ENCODE results near the gene SLC35D1. TPM values are rescaled to one million over a fixed set of nuclear protein-coding genes. Genes with fewer than 3 reads are reported as not detected.

SLC35D1 gene
- total RNA-seq, 1 donor from 2014 or later, result 11.8 TPM

- DNase-seq (ENCODE audit: low read depth, low spot score), result peak; percentile 44
- H3K4me3 Mint-ChIP-seq, result no peak overlapping the region
- TF ChIP-seq CTCF (conservative IDR thresholded peaks at IDR 0.05), result peak; percentile 76
- peaks cover 4% of the 10 kb centered on the region for H3K4me1 Mint-ChIP-seq
- H3K27me3 Mint-ChIP-seq (ENCODE audit: low read depth), result no peaks in the 10 kb centered on the region
- H3K36me3 Mint-ChIP-seq (ENCODE audit: low read depth), result no peaks in the 10 kb centered on the region
- H3K9me3 Mint-ChIP-seq, result no peaks in the 10 kb centered on the region
- H3K27ac Mint-ChIP-seq (ENCODE audit: unreplicated experiment), result no peak overlapping the region
Measured at GRCh38 chr1:66996018-66996682, 57.8 kb downstream of the SLC35D1 start.

GRCh38 chr1:66993076-66993475, 60.9 kb downstream of the SLC35D1 start:
- H3K36me3 Mint-ChIP-seq (ENCODE audit: low read depth), result peaks cover 4% of the 10 kb centered on the region
- no peak for TF ChIP-seq CTCF (conservative IDR thresholded peaks at IDR 0.05)
- H3K4me3 Mint-ChIP-seq, result no peak overlapping the region
- H3K27ac Mint-ChIP-seq (ENCODE audit: unreplicated experiment), result no peak overlapping the region
- no peak for DNase-seq (ENCODE audit: low read depth, low spot score)
- H3K9me3 Mint-ChIP-seq, result no peaks in the 10 kb centered on the region
- H3K27me3 Mint-ChIP-seq (ENCODE audit: low read depth), result no peaks in the 10 kb centered on the region
- no peaks in the 10 kb centered on the region for H3K4me1 Mint-ChIP-seq

GRCh38 chr1:66985835-66986234, 68.1 kb downstream of the SLC35D1 start:
- H3K27me3 Mint-ChIP-seq (ENCODE audit: low read depth), result no peaks in the 10 kb centered on the region
- H3K4me1 Mint-ChIP-seq, result no peaks in the 10 kb centered on the region
- peaks cover 4% of the 10 kb centered on the region for H3K36me3 Mint-ChIP-seq (ENCODE audit: low read depth)
- no peak overlapping the region for H3K4me3 Mint-ChIP-seq
- TF ChIP-seq CTCF (conservative IDR thresholded peaks at IDR 0.05), result no peak
- no peak for DNase-seq (ENCODE audit: low read depth, low spot score)
- no peak overlapping the region for H3K27ac Mint-ChIP-seq (ENCODE audit: unreplicated experiment)
- no peaks in the 10 kb centered on the region for H3K9me3 Mint-ChIP-seq

GRCh38 chr1:66984491-66984890, 69.5 kb downstream of the SLC35D1 start:
- Mint-ChIP-seq H3K27ac (ENCODE audit: unreplicated experiment) (no peak overlapping the region), H3K4me3 (no peak overlapping the region), H3K27me3 (ENCODE audit: low read depth) (no peaks in the 10 kb centered on the region), H3K9me3 (no peaks in the 10 kb centered on the region), H3K36me3 (ENCODE audit: low read depth) (peaks cover 4% of the 10 kb centered on the region), H3K4me1 (no peaks in the 10 kb centered on the region)
- TF ChIP-seq CTCF (conservative IDR thresholded peaks at IDR 0.05), result no peak
- no peak for DNase-seq (ENCODE audit: low read depth, low spot score)

- Mint-ChIP-seq H3K27ac (ENCODE audit: unreplicated experiment) (no peak overlapping the region), H3K4me3 (no peak overlapping the region), H3K9me3 (no peaks in the 10 kb centered on the region), H3K36me3 (ENCODE audit: low read depth) (peaks cover 4% of the 10 kb centered on the region), H3K27me3 (ENCODE audit: low read depth) (no peaks in the 10 kb centered on the region), H3K4me1 (no peaks in the 10 kb centered on the region)
- TF ChIP-seq CTCF (conservative IDR thresholded peaks at IDR 0.05), result no peak
- DNase-seq (ENCODE audit: low read depth, low spot score), result no peak
Measured at GRCh38 chr1:66982561-66983260, 71.2 kb downstream of the SLC35D1 start.

Data from neural crest cell (in vitro differentiated cells).